Glutamatergic neuron (in vitro differentiated cells): ENCODE results near the gene IPO11. TPM values are rescaled to one million over a fixed set of nuclear protein-coding genes. Genes with fewer than 3 reads are reported as not detected.
"Not testable (repeated sequence)": the region's sequence is repeated elsewhere in the genome, so short reads cannot be mapped to it uniquely, and the experiment has no call there.

ENCODE experiments used
- DNase-seq: peaks from one replicate; pipeline ENCODE4 v3.0.0; 2022
- H3K27ac Mint-ChIP-seq: one replicate; pipeline ENCODE4 v1.8.0; 2020; ENCODE audit warnings: mild to moderate bottlenecking, mixed read lengths, inconsistent platforms; ENCODE audit not compliant: unreplicated experiment
- H3K27me3 Mint-ChIP-seq: one replicate; pipeline ENCODE4 v1.8.0; 2020; ENCODE audit warnings: mild to moderate bottlenecking, moderate library complexity, mixed read lengths, inconsistent platforms; ENCODE audit not compliant: unreplicated experiment
- H3K36me3 Mint-ChIP-seq: one replicate; pipeline ENCODE4 v1.8.0; 2020; ENCODE audit warnings: mild to moderate bottlenecking, mixed read lengths, inconsistent platforms; ENCODE audit not compliant: unreplicated experiment
- H3K4me1 Mint-ChIP-seq: one replicate; pipeline ENCODE4 v1.8.0; 2020; ENCODE audit warnings: mild to moderate bottlenecking, low read depth, mixed read lengths, inconsistent platforms; ENCODE audit not compliant: unreplicated experiment
- H3K4me3 Mint-ChIP-seq: one replicate; pipeline ENCODE4 v1.8.0; 2020; ENCODE audit warnings: mild to moderate bottlenecking, mixed read lengths, inconsistent platforms; ENCODE audit not compliant: unreplicated experiment
- H3K9me3 Mint-ChIP-seq: one replicate; pipeline ENCODE4 v1.8.0; 2020; ENCODE audit warnings: mild to moderate bottlenecking, moderate library complexity, mixed read lengths, inconsistent platforms; ENCODE audit not compliant: unreplicated experiment
- total RNA-seq: library from RNA; stranded (reverse); fragmentation: NEBNext Ultra II Directional; extraction: Animal tissue kit (Norgen Biotek cat#: 25700); gene quantifications from one replicate; pipeline ENCODE4 v1.2.1, GENCODE V29; 2021; ENCODE audit not compliant: unreplicated experiment
- TF ChIP-seq, protein P1 (sequence below): fragments of 200-600 bp; sonication (generic); IDR thresholded peaks from one replicate; pipeline ENCODE4 v1.5.0; 2021; ENCODE audit not compliant: partially characterized antibody, unreplicated experiment

IPO11 gene
- total RNA-seq, 1 donor from 2014 or later, result 23.5 TPM

DNA sequence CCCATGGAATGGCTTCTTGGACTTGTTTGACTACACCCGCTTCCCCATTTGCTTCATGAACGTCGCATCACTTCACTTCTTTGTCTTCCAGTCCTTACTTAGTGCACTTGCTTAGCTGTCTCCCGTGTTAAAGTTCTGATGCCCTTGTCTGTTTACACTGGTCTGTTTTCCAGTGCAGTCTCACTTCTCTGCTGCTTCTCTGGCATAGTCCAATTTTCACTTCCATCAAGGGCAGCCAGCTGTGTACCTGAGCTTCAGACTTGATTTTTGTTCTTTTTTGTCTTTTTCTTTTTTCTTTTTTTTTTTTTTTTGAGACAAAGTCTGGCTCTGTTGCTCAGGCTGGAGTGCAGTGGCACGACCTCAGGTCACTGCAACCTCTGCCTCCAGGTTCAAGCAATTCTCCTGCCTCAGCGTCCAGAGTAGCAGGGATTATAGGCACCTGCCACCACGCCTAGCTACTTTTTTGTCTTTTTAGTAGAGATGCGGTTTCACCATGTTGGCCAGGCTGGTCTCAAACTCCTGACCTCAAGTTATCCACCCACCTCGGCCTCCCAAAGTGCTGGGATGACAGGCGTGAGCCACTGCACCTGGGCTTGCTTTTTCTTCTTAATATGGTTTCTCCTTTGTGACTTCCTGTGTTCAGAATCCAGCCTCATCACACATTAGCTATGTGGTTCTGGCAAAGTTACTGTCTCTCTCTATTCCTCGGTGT, 241.5 kb downstream of the IPO11 start:
- H3K27me3 Mint-ChIP-seq, result peaks cover 3% of the 10 kb centered on the region
- DNase-seq, result no peak
- no peak overlapping the region for H3K4me3 Mint-ChIP-seq
- no peaks in the 10 kb centered on the region for H3K4me1 Mint-ChIP-seq
- TF ChIP-seq, protein P1, sequence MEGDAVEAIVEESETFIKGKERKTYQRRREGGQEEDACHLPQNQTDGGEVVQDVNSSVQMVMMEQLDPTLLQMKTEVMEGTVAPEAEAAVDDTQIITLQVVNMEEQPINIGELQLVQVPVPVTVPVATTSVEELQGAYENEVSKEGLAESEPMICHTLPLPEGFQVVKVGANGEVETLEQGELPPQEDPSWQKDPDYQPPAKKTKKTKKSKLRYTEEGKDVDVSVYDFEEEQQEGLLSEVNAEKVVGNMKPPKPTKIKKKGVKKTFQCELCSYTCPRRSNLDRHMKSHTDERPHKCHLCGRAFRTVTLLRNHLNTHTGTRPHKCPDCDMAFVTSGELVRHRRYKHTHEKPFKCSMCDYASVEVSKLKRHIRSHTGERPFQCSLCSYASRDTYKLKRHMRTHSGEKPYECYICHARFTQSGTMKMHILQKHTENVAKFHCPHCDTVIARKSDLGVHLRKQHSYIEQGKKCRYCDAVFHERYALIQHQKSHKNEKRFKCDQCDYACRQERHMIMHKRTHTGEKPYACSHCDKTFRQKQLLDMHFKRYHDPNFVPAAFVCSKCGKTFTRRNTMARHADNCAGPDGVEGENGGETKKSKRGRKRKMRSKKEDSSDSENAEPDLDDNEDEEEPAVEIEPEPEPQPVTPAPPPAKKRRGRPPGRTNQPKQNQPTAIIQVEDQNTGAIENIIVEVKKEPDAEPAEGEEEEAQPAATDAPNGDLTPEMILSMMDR, result no peak
- H3K27ac Mint-ChIP-seq, result no peak overlapping the region
- H3K9me3 Mint-ChIP-seq, result peaks cover 2% of the 10 kb centered on the region
- peaks cover 10% of the 10 kb centered on the region for H3K36me3 Mint-ChIP-seq

DNA sequence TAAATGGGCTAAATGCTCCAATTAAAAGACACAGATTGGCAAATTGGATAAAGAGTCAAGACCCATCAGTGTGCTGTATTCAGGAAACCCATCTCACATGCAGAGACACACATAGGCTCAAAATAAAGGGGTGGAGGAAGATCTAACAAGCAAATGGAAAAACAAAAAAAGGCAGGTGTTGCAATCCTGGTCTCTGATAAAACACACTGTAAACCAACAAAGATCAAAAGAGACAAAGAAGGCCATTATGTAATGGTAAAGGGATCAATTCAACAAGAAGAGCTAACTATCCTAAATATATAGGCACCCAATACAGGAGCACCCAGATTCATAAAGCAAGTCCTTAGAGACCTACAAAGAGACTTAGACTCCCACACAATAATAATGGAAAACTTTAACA, 245.2 kb downstream of the IPO11 start:
- not testable (repeated sequence) for H3K9me3 Mint-ChIP-seq, H3K4me1 Mint-ChIP-seq, H3K4me3 Mint-ChIP-seq, DNase-seq, H3K27ac Mint-ChIP-seq, H3K27me3 Mint-ChIP-seq
- H3K36me3 Mint-ChIP-seq, result peaks cover 10% of the 10 kb centered on the region

DNA sequence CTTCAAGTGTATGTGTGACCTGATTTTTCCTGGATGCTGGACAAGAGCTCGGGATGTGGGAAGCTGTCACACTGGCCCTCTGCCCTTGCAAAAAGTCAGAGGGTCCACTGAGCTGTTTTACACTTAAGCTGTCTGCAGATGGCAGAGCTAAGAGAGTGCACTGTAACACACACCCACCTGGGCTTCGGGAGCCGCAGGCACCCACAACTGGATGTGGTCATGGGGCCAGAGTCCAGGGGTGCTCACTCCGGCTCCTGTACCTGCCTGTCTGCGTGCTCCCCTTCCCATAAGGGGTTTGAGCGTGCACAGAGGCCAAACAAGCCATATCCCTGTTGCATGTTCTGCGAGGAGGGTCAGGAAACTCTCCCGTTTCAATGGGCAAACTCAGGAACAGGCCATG, 248.6 kb downstream of the IPO11 start:
- DNase-seq, result no peak
- Mint-ChIP-seq H3K27me3 (no peaks in the 10 kb centered on the region), H3K9me3 (no peaks in the 10 kb centered on the region), H3K4me3 (no peak overlapping the region), H3K27ac (no peak overlapping the region), H3K36me3 (peaks cover 6% of the 10 kb centered on the region), H3K4me1 (no peaks in the 10 kb centered on the region)
- TF ChIP-seq, protein P1, result no peak

DNA sequence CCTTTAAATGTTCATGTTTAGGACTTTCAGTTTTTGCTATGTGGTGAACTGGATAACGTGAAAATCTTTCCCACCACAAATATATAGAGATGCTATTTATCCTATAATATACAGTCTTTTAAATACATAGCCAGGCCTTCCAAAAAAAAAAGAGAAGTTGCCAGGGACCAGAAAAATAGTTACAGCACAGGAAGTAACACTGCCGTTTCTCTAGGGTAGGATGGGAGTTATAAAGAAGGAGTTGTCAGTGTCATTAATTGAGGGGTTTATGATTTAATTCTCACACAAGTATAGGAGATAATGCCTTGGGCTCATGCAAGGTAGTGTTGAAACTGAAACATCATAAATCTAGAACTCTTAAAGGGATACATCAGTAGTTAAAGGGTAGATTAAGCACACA, 250.0 kb downstream of the IPO11 start:
- Mint-ChIP-seq H3K4me1 (no peaks in the 10 kb centered on the region), H3K9me3 (no peaks in the 10 kb centered on the region), H3K27me3 (no peaks in the 10 kb centered on the region), H3K36me3 (peaks cover 6% of the 10 kb centered on the region), H3K27ac (no peak overlapping the region), H3K4me3 (no peak overlapping the region)
- TF ChIP-seq, protein P1, result no peak
- no peak for DNase-seq

DNA sequence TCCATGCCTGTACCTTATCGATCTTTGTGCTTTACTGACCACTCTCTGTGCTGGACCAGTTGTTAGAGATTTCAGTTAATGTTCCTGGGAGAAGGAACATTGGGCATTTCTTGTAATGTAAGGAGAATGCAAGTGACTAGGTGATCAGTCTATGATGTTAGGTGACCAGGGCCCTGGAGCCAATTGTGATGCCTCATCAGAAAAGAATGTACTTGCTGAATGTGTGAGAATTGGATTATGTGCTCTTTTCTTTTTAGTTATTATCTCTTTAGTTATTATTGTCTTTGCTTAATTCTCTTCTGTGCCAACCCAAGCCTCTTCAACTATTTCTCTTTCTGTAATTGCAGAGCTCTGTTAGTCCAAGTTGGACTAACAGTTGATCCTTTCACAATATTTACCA, 258.9 kb downstream of the IPO11 start:
- DNase-seq, result no peak
- no peaks in the 10 kb centered on the region for H3K4me1 Mint-ChIP-seq
- no peaks in the 10 kb centered on the region for H3K9me3 Mint-ChIP-seq
- TF ChIP-seq, protein P1, result no peak
- H3K4me3 Mint-ChIP-seq, result no peak overlapping the region
- no peaks in the 10 kb centered on the region for H3K27me3 Mint-ChIP-seq
- no peaks in the 10 kb centered on the region for H3K36me3 Mint-ChIP-seq
- no peak overlapping the region for H3K27ac Mint-ChIP-seq

DNA sequence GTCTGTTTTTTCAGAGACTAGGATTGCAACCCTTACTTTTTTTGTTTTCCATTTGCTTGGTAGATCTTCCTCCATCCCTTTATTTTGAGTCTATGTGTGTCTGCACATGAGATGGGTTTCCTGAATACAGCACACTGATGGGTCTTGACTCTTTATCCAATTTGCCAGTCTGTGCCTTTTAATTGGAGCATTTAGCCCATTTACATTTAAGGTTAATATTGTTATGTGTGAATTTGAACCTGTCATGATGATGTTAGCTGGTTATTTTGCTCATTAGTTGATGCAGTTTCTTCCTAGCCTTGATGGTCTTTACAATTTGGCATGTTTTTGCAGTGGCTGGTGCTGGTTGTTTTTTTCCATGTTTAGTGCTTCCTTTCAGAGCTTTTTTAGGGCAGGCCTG, 264.0 kb downstream of the IPO11 start:
- not testable (repeated sequence) for H3K4me3 Mint-ChIP-seq, H3K4me1 Mint-ChIP-seq, DNase-seq, H3K9me3 Mint-ChIP-seq, H3K36me3 Mint-ChIP-seq, H3K27me3 Mint-ChIP-seq, H3K27ac Mint-ChIP-seq

Other genes with a start within 250 kb of the IPO11 start
- gene KIF2A, start 106.6 kb upstream of the IPO11 start, total RNA-seq, result 91.7 TPM
- gene DIMT1, start 8.9 kb upstream of the IPO11 start, total RNA-seq, result 4.6 TPM
- gene LRRC70, start 166.1 kb downstream of the IPO11 start, total RNA-seq, result 0.91 TPM